Measurements from ENCODE around the gene EME1.
"Not testable (repeated sequence)": the region's sequence is repeated elsewhere in the genome, so short reads cannot be mapped to it uniquely, and the experiment has no call there.

The EME1 gene

GRCh38 chr17:50396261-50397110 lies 23.5 kb downstream of the EME1 start:
- DNase-seq: peak; percentile 23

- DNase-seq: peak; percentile 94
Measured at GRCh38 chr17:50397111-50397918, 24.3 kb downstream of the EME1 start, which contains the start of gene LRRC59. Gene LRRC59 (minus strand): TSS chr17:50397523. CDS start chr17:50397317, 206 bp downstream.

GRCh38 chr17:50397919-50398285 lies 24.9 kb downstream of the EME1 start:
- no peak for DNase-seq

GRCh38 chr17:50398672-50399071 lies 25.6 kb downstream of the EME1 start:
- DNase-seq: not testable (repeated sequence)

- DNase-seq: not testable (repeated sequence)
Measured at GRCh38 chr17:50399591-50399990, 26.6 kb downstream of the EME1 start.

GRCh38 chr17:50405351-50405750 lies 32.3 kb downstream of the EME1 start:
- not testable (repeated sequence) for DNase-seq

- DNase-seq: no peak
Measured at GRCh38 chr17:50406578-50406977, 33.5 kb downstream of the EME1 start.

GRCh38 chr17:50407921-50408320 lies 34.9 kb downstream of the EME1 start:
- DNase-seq: no peak

GRCh38 chr17:50412188-50412732 lies 39.2 kb downstream of the EME1 start:
- DNase-seq: no peak

- no peak for DNase-seq
Measured at GRCh38 chr17:50414808-50415207, 41.8 kb downstream of the EME1 start.

- DNase-seq: not testable (repeated sequence)
Measured at GRCh38 chr17:50419577-50419976, 46.5 kb downstream of the EME1 start.

GRCh38 chr17:50420419-50421112 lies 47.5 kb downstream of the EME1 start:
- DNase-seq: no peak

GRCh38 chr17:50421308-50422051 lies 48.5 kb downstream of the EME1 start:
- peak; percentile 6 for DNase-seq

- DNase-seq: no peak
Measured at GRCh38 chr17:50422738-50423137, 49.7 kb downstream of the EME1 start.

GRCh38 chr17:50423553-50424159 lies 50.6 kb downstream of the EME1 start:
- DNase-seq: no peak

- no peak for DNase-seq
Measured at GRCh38 chr17:50424246-50424995, 51.4 kb downstream of the EME1 start.

- no peak for DNase-seq
Measured at GRCh38 chr17:50424996-50425681, 52.1 kb downstream of the EME1 start.

GRCh38 chr17:50425682-50426471 lies 52.8 kb downstream of the EME1 start, which contains the start of gene ACSF2:
Gene ACSF2 (plus strand): TSS chr17:50426218. CDS start chr17:50426262, 44 bp downstream.
- DNase-seq: peak; percentile 74

- DNase-seq: no peak
Measured at GRCh38 chr17:50426472-50426782, 53.4 kb downstream of the EME1 start.
